GM21360 (cell line): Measurements from ENCODE around the gene AMBP.

Experiments used
- ATAC-seq: cut with Tn5 transposase; IDR thresholded peaks from one replicate; pipeline ENCODE4 v1.9.1; 2021; ENCODE audit warnings: mild to moderate bottlenecking, moderate library complexity; ENCODE audit not compliant: unreplicated experiment

Gene AMBP

GRCh38 chr9:114112778-114113584 is 34.9 kb upstream of the AMBP start:
- ATAC-seq: no peak

- ATAC-seq: no peak
These were observed 34.2 kb upstream of the AMBP start for GRCh38 chr9:114112325-114112724.

- no peak for ATAC-seq
These were observed 32.1 kb upstream of the AMBP start for GRCh38 chr9:114110180-114110579.

GRCh38 chr9:114109124-114109523 is 31.0 kb upstream of the AMBP start:
- ATAC-seq: no peak

- ATAC-seq: no peak
These were observed 30.1 kb upstream of the AMBP start for GRCh38 chr9:114108016-114108833.

GRCh38 chr9:114107286-114108001 is 29.3 kb upstream of the AMBP start:
- ATAC-seq: no peak

- ATAC-seq: no peak
These were observed 27.1 kb upstream of the AMBP start for GRCh38 chr9:114105236-114105635.

GRCh38 chr9:114102484-114102883 is 24.4 kb upstream of the AMBP start:
- ATAC-seq: no peak

- no peak for ATAC-seq
These were observed 22.4 kb upstream of the AMBP start for GRCh38 chr9:114100536-114100935.

- ATAC-seq: no peak
These were observed 21.7 kb upstream of the AMBP start for GRCh38 chr9:114099669-114100270.

- no peak for ATAC-seq
These were observed 21.0 kb upstream of the AMBP start, which contains the start of gene KIF12 for GRCh38 chr9:114098936-114099668. Gene KIF12, minus strand, starts transcription at chr9:114099292. Its CDS starts 16 bp downstream, at chr9:114099276.

- no peak for ATAC-seq
These were observed 20.2 kb upstream of the AMBP start for GRCh38 chr9:114098021-114098935.

- ATAC-seq: no peak
These were observed 19.5 kb upstream of the AMBP start for GRCh38 chr9:114097613-114098020.

- ATAC-seq: no peak
These were observed 18.9 kb upstream of the AMBP start for GRCh38 chr9:114096866-114097612.

- no peak for ATAC-seq
These were observed 18.0 kb upstream of the AMBP start for GRCh38 chr9:114096041-114096511.

GRCh38 chr9:114094971-114095370 is 16.9 kb upstream of the AMBP start:
- ATAC-seq: no peak

GRCh38 chr9:114093761-114094505 is 15.8 kb upstream of the AMBP start:
- no peak for ATAC-seq

GRCh38 chr9:114093031-114093471 is 15.0 kb upstream of the AMBP start:
- no peak for ATAC-seq
